ENCODE measurements around the gene TMED5. TPM values are rescaled to one million over a fixed set of nuclear protein-coding genes. Genes with fewer than 3 reads are reported as not detected.

The TMED5 gene
- total RNA-seq, 1 donor from 2014 or later, result 43.0 TPM

DNA sequence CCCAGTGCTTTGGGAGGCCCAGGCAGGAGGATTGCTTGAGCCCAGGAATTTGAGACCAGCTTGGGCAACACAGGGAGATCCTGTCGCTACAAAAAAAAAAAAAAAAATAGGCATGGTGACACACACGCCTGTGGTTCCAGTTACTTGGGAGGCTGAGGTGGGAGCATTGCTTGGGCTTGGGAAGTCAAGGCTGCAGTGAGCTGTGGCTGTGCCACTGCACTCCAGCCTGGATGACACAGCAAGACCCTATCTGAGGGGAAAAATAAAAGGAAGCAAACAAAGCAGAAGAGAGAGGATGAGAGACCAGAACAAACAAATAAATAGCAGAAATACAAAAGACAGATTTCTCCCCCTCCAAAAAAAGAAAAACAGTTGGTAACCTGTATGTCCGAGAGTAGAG lies 67.1 kb downstream of the TMED5 start:
- H3K27me3 Mint-ChIP-seq (ENCODE audit: low read depth), result no peaks in the 10 kb centered on the region
- H3K4me1 Mint-ChIP-seq, result peaks cover 2% of the 10 kb centered on the region
- no peak for DNase-seq (ENCODE audit: low spot score in 2 of 2, unreplicated experiment in 2 of 2)
- H3K9me3 Mint-ChIP-seq, result peaks cover 8% of the 10 kb centered on the region
- peaks cover 40% of the 10 kb centered on the region for H3K36me3 Mint-ChIP-seq
- TF ChIP-seq, protein P1, sequence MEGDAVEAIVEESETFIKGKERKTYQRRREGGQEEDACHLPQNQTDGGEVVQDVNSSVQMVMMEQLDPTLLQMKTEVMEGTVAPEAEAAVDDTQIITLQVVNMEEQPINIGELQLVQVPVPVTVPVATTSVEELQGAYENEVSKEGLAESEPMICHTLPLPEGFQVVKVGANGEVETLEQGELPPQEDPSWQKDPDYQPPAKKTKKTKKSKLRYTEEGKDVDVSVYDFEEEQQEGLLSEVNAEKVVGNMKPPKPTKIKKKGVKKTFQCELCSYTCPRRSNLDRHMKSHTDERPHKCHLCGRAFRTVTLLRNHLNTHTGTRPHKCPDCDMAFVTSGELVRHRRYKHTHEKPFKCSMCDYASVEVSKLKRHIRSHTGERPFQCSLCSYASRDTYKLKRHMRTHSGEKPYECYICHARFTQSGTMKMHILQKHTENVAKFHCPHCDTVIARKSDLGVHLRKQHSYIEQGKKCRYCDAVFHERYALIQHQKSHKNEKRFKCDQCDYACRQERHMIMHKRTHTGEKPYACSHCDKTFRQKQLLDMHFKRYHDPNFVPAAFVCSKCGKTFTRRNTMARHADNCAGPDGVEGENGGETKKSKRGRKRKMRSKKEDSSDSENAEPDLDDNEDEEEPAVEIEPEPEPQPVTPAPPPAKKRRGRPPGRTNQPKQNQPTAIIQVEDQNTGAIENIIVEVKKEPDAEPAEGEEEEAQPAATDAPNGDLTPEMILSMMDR (IDR thresholded peaks at IDR 0.05; ENCODE audit: unreplicated experiment), result no peak
- no peak overlapping the region for H3K4me3 Mint-ChIP-seq
- H3K27ac Mint-ChIP-seq, result peak overlapping the region; percentile 24

DNA sequence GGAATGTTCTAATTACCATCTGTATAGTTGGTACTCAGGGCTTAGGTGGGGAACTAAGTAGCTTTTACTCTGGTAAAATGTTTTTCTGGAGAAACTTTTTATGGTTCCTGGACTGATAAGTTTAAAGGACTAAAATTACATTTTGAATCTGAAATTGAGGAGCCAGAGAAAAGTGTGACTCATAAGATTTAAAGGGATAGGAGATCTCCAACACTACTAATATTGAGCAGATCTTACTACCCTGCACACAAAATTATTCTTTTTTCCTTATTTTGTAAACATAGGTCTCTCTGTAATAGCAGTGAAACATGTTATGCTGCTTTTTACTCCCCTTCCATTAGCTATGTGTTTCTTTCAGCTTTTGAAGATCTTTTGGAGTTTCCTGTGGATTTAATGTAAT lies 68.7 kb downstream of the TMED5 start:
- TF ChIP-seq, protein P1 (IDR thresholded peaks at IDR 0.05; ENCODE audit: unreplicated experiment), result no peak
- Mint-ChIP-seq H3K4me3 (no peak overlapping the region), H3K9me3 (peaks cover 15% of the 10 kb centered on the region), H3K4me1 (peaks cover 2% of the 10 kb centered on the region), H3K36me3 (peaks cover 42% of the 10 kb centered on the region), H3K27me3 (ENCODE audit: low read depth) (no peaks in the 10 kb centered on the region), H3K27ac (peak overlapping the region; percentile 70)
- DNase-seq (ENCODE audit: low spot score in 2 of 2, unreplicated experiment in 2 of 2), result no peak

DNA sequence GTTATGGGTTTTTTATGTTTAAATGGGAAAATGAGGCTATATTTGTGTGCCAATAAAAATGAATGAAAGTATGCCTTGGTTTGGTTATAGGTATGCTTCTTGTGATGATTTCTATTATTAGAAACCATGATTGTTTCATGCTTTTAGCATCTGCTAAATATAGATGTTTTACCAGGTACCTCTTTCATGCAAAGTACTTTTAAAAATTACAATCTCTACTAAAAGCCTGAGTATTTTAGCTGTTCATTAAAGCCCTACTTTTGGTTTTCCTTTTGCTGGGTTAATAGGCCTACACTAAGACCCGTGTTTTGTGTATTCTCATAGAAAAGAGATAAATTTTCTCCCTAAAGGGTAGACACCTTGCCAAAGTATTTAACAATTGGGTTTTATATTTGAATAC lies 69.1 kb downstream of the TMED5 start:
- Mint-ChIP-seq H3K27ac (peak overlapping the region; percentile 53), H3K36me3 (peaks cover 39% of the 10 kb centered on the region), H3K27me3 (ENCODE audit: low read depth) (no peaks in the 10 kb centered on the region), H3K4me3 (no peak overlapping the region), H3K9me3 (peaks cover 15% of the 10 kb centered on the region), H3K4me1 (peaks cover 2% of the 10 kb centered on the region)
- no peak for DNase-seq (ENCODE audit: low spot score in 2 of 2, unreplicated experiment in 2 of 2)
- TF ChIP-seq, protein P1 (IDR thresholded peaks at IDR 0.05; ENCODE audit: unreplicated experiment), result no peak

DNA sequence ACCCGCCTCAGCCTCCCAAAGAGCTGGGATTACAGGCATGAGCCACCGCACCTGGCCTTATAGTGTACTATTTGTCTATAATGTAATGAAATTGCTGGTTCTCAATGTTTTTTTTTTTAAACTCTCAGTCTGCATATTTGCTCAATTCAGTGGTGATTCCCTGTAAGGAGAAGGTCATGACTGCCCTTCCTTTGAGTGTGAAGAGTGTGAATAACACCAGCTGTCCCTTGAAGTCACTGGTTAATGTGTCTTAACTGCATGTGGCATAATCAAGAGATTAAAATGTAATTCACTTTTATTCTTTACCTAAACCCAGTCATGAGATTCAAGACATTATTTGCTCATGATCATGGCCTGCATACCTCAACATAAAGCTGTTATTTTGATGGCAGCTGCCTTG lies 70.6 kb downstream of the TMED5 start:
- H3K27ac Mint-ChIP-seq, result no peak overlapping the region
- H3K36me3 Mint-ChIP-seq, result peaks cover 46% of the 10 kb centered on the region

DNA sequence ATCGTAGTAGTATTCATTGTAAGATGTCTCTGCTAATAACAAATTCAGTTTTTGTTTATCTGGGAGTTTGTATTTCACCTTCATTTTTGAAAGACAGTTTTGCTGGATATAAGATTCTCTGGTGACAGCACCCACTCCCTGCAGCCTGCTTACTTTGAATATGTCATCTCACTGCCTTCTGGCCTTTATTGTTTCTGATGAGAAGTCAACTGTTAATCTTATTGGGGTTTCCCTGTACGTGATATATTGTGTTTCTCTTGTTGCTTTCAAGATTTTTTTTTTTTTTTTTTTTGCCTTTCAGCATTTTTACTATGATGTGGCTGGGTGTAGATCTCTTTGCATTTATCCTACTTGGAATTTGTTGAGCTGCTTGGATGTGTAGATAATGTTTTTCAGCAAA lies 71.9 kb downstream of the TMED5 start:
- peaks cover 2% of the 10 kb centered on the region for H3K4me1 Mint-ChIP-seq
- DNase-seq (ENCODE audit: low spot score in 2 of 2, unreplicated experiment in 2 of 2), result no peak
- H3K4me3 Mint-ChIP-seq, result no peak overlapping the region
- no peak overlapping the region for H3K27ac Mint-ChIP-seq
- TF ChIP-seq, protein P1 (IDR thresholded peaks at IDR 0.05; ENCODE audit: unreplicated experiment), result no peak
- H3K36me3 Mint-ChIP-seq, result peaks cover 52% of the 10 kb centered on the region
- no peaks in the 10 kb centered on the region for H3K27me3 Mint-ChIP-seq (ENCODE audit: low read depth)
- H3K9me3 Mint-ChIP-seq, result peaks cover 15% of the 10 kb centered on the region

More for the DNA sequence above, 70.6 kb downstream of the TMED5 start:
- H3K4me1 Mint-ChIP-seq, result peaks cover 2% of the 10 kb centered on the region
- H3K27me3 Mint-ChIP-seq (ENCODE audit: low read depth), result no peaks in the 10 kb centered on the region
- H3K4me3 Mint-ChIP-seq, result no peak overlapping the region
- H3K9me3 Mint-ChIP-seq, result peaks cover 15% of the 10 kb centered on the region
- DNase-seq (ENCODE audit: low spot score in 2 of 2, unreplicated experiment in 2 of 2), result no peak
- TF ChIP-seq, protein P1 (IDR thresholded peaks at IDR 0.05; ENCODE audit: unreplicated experiment), result no peak

DNA sequence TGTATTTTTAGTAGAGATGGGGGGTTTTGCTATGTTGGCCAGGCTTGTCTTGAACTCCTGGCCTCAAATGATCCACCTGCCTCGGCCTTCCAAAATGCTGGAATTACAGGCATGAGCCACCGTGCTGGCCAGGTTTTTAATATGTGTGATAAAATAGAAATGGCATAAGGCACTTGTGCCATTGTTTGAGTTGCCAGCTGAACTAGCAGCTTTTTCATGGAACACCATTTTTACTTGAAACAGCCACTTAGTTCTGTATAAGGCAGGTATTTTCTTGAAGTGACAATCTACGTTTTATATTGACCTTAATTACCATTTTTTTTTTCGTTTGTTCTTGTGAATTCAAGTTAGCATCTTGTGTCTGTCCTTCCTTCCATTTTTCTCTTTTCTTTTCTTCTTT lies 72.8 kb downstream of the TMED5 start:
- Mint-ChIP-seq H3K36me3 (peaks cover 48% of the 10 kb centered on the region), H3K4me1 (peaks cover 2% of the 10 kb centered on the region), H3K27me3 (ENCODE audit: low read depth) (no peaks in the 10 kb centered on the region), H3K27ac (no peak overlapping the region), H3K9me3 (peaks cover 15% of the 10 kb centered on the region), H3K4me3 (no peak overlapping the region)
- no peak for DNase-seq (ENCODE audit: low spot score in 2 of 2, unreplicated experiment in 2 of 2)
- TF ChIP-seq, protein P1 (IDR thresholded peaks at IDR 0.05; ENCODE audit: unreplicated experiment), result no peak

Data from mesothelial cell of epicardium (in vitro differentiated cells).